KOPT-K1 (cell line): ENCODE measurements around the gene ART3.

Experiments
- H3K27ac ChIP-seq: fragments of 200-600 bp; sonication (generic); 2 replicates; pipeline ENCODE4 v1.5.1; 2016; ENCODE audit warnings: antibody characterized with exemption, mild to moderate bottlenecking, low read depth, low read length; ENCODE audit not compliant: poor library complexity, severe bottlenecking
- H3K36me3 ChIP-seq: fragments of 200-600 bp; sonication (generic); 2 replicates; pipeline ENCODE4 v1.5.1; 2017; ENCODE audit warnings: antibody characterized with exemption, mild to moderate bottlenecking, low read length, moderate library complexity; ENCODE audit not compliant: insufficient read depth
- H3K9me3 ChIP-seq: fragments of 200-600 bp; sonication (generic); 2 replicates; pipeline ENCODE4 v1.5.1; 2017; ENCODE audit warnings: antibody characterized with exemption, low read length, mild to moderate bottlenecking; ENCODE audit not compliant: insufficient read depth, poor library complexity, severe bottlenecking

Gene ART3

DNA sequence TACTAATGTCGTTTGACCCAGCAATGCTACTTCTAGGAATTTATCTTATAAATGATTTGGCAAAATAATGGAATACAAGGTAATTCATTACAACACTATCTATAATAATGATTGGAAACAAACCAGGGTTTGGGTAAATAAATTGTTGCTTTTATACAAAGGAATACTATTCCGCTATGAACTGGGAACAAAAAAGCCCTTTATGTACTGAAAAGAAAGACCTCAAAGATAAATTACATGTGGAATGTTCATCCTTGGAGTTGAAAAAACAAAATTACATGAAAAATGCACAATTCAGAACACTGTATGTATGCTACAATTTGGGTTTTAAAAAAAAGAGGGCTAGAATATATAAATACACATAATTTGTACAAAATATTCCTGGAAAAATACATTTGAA is 78.8 kb downstream of the ART3 start:
- Histone ChIP-seq H3K36me3 (no peaks in the 10 kb centered on the region), H3K9me3 (peaks cover 6% of the 10 kb centered on the region), H3K27ac (no peak overlapping the region)

DNA sequence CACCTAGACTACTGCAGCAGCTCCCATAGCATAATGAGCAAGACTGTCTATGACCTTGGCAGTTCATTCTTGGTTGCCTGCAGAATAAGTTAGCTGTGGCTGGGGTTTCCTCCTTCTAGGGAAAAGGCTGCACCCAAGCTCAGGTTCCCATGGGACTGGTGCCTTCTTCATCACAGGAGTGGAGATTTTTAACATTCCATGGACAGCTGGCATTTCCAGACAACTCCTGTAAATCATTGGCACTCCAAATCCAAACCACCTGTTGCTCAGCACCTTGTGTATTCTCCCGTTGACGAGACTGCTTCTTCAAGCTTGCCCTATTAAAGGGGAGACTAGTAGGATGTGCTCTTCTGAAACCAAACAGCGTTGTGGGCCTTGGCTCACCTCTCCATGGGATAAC is 81.5 kb downstream of the ART3 start:
- Histone ChIP-seq H3K27ac (no peak overlapping the region), H3K36me3 (no peaks in the 10 kb centered on the region), H3K9me3 (peaks cover 6% of the 10 kb centered on the region)

DNA sequence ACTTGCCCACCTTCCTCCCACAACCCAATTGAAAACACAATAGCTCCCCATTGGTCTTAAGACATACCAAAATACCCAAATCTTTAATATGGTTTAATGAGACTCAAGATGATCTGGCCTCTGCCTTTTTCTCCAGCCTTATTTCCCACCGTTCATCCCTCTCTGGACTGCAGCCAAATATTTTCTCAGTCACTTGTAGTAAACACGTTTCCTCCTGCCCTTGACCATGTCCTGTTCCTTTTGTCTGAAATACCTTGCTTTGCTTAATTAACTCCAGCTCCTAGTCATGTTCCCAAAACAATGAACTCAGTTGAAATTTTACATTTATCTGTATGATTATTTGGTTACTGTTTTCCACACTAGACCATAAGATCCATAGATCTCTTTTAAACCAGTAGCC is 82.1 kb downstream of the ART3 start:
- Histone ChIP-seq H3K27ac (no peak overlapping the region), H3K9me3 (peaks cover 6% of the 10 kb centered on the region), H3K36me3 (no peaks in the 10 kb centered on the region)

DNA sequence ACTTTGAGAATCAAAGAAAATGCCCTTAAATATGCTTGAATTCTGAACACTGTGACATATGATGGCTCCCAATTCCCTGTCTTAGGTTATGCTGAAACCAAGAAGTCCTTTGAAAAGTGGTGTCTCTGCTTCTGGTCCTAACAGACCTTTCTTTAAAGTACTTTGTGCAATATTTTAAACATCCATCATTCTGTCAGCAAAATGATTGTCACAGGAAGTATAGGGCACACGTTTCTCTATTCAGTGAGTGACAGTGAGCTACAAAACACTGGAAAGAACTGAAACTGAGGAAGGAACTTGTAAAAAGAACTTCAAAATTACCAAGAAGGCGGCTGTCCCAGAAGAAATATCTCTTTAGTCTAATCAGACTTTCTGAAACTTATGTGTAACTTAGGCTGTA is 85.8 kb downstream of the ART3 start:
- H3K27ac ChIP-seq: no peak overlapping the region
- H3K36me3 ChIP-seq: no peaks in the 10 kb centered on the region
- peaks cover 1% of the 10 kb centered on the region for H3K9me3 ChIP-seq
